H9 (cell line): Measurements from ENCODE around the gene SASH3. TPM values are rescaled to one million over a fixed set of nuclear protein-coding genes. Genes with fewer than 3 reads are reported as not detected.

Source experiments
- DNase-seq: peaks from one replicate; pipeline ENCODE4 v3.0.0-alpha.2; 2017
- H2AFZ ChIP-seq: one replicate; pipeline ENCODE4 v1.6.1; 2013; ENCODE audit warnings: mild to moderate bottlenecking, low read length, control low read depth, moderate library complexity
- H2AK5ac ChIP-seq: 2 replicates; pipeline ENCODE4 v1.6.1; 2013; ENCODE audit warnings: low read length, control low read depth, mixed read lengths; ENCODE audit not compliant: insufficient read length
- H2BK120ac ChIP-seq: one replicate; pipeline ENCODE4 v1.6.1; 2013; ENCODE audit warnings: low read depth, mild to moderate bottlenecking, low read length, control low read depth, inconsistent platforms; ENCODE audit not compliant: poor library complexity, severe bottlenecking
- H2BK12ac ChIP-seq: 2 replicates; pipeline ENCODE4 v1.6.1; 2013; ENCODE audit warnings: low read length, control low read depth, mixed read lengths, low read depth; ENCODE audit not compliant: insufficient read length
- H2BK15ac ChIP-seq: 2 replicates; pipeline ENCODE4 v1.6.1; 2013; ENCODE audit warnings: low read depth, low read length, control low read depth
- H2BK20ac ChIP-seq: one replicate; pipeline ENCODE4 v1.6.1; 2013; ENCODE audit warnings: low read depth, mild to moderate bottlenecking, low read length, control low read depth, inconsistent platforms; ENCODE audit not compliant: poor library complexity, severe bottlenecking
- H2BK5ac ChIP-seq: 2 replicates; pipeline ENCODE4 v1.6.1; 2013; ENCODE audit warnings: low read length, control low read depth, mixed read lengths; ENCODE audit not compliant: insufficient read length
- H3K14ac ChIP-seq: 2 replicates; pipeline ENCODE4 v1.6.1; 2013; ENCODE audit warnings: low read length, control low read depth; ENCODE audit not compliant: insufficient read depth
- H3K18ac ChIP-seq: 2 replicates; pipeline ENCODE4 v1.6.1; 2013; ENCODE audit warnings: low read depth, mild to moderate bottlenecking, mixed read lengths, low read length, control low read depth; ENCODE audit not compliant: insufficient read length
- H3K23ac ChIP-seq: 2 replicates; pipeline ENCODE4 v1.6.1; 2013; ENCODE audit warnings: low read length, control low read depth, mixed read lengths, low read depth; ENCODE audit not compliant: insufficient read length
- H3K23me2 ChIP-seq: 2 replicates; pipeline ENCODE4 v1.6.1; 2013; ENCODE audit warnings: low read depth, mild to moderate bottlenecking, mixed read lengths, low read length, control low read depth; ENCODE audit not compliant: insufficient read length, poor library complexity, severe bottlenecking
- H3K27ac ChIP-seq: 2 replicates; pipeline ENCODE4 v1.5.1; 2013; ENCODE audit warnings: low read length, control low read depth, mixed read lengths, low read depth; ENCODE audit not compliant: insufficient read length
- H3K27me3 ChIP-seq: 2 replicates; pipeline ENCODE4 v1.6.1; 2013; ENCODE audit warnings: low read length, control low read depth, inconsistent platforms; ENCODE audit not compliant: insufficient read depth
- H3K4ac ChIP-seq: 2 replicates; pipeline ENCODE4 v1.6.1; 2013; ENCODE audit warnings: low read depth, mild to moderate bottlenecking, control low read depth, inconsistent platforms, low read length, moderate library complexity
- H3K4me1 ChIP-seq: 2 replicates; pipeline ENCODE4 v1.6.1; 2013; ENCODE audit warnings: low read length, control low read depth, inconsistent platforms; ENCODE audit not compliant: insufficient read depth
- H3K4me2 ChIP-seq: 2 replicates; pipeline ENCODE4 v1.6.1; 2013; ENCODE audit warnings: low read length, control low read depth, mixed read lengths; ENCODE audit not compliant: insufficient read length, insufficient read depth
- H3K56ac ChIP-seq: 2 replicates; pipeline ENCODE4 v1.6.1; 2013; ENCODE audit warnings: low read depth, mild to moderate bottlenecking, mixed read lengths, low read length, control low read depth; ENCODE audit not compliant: insufficient read length
- H3K79me1 ChIP-seq: 2 replicates; pipeline ENCODE4 v1.6.1; 2013; ENCODE audit warnings: low read depth, mild to moderate bottlenecking, moderate library complexity, low read length, control low read depth, inconsistent platforms; ENCODE audit not compliant: insufficient read depth, poor library complexity, severe bottlenecking
- H3K79me2 ChIP-seq: 2 replicates; pipeline ENCODE4 v1.6.1; 2013; ENCODE audit warnings: low read length, control low read depth, inconsistent platforms; ENCODE audit not compliant: insufficient read depth
- H3K9ac ChIP-seq: 2 replicates; pipeline ENCODE4 v1.6.1; 2013; ENCODE audit warnings: low read length, control low read depth, mixed read lengths; ENCODE audit not compliant: insufficient read length; ENCODE audit errors: extremely low read depth
- H3K9me3 ChIP-seq: one replicate; pipeline ENCODE4 v1.6.1; 2013; ENCODE audit warnings: low read depth, low read length, inconsistent platforms; ENCODE audit not compliant: control insufficient read depth
- H3T11ph ChIP-seq: one replicate; pipeline ENCODE4 v1.6.1; 2013; ENCODE audit warnings: mild to moderate bottlenecking, low read length, control low read depth, inconsistent platforms
- H4K20me1 ChIP-seq: one replicate; pipeline ENCODE4 v1.6.1; 2013; ENCODE audit not compliant: control insufficient read depth, insufficient read length, insufficient read depth
- H4K5ac ChIP-seq: 2 replicates; pipeline ENCODE4 v1.6.1; 2013; ENCODE audit warnings: low read depth, mild to moderate bottlenecking, mixed read lengths, low read length, control low read depth; ENCODE audit not compliant: insufficient read length
- H4K8ac ChIP-seq: replicated peaks from 2 replicates; pipeline ENCODE4 v1.6.1; 2013; ENCODE audit warnings: low read length, control low read depth, mixed read lengths, low read depth; ENCODE audit not compliant: insufficient read length
- H4K91ac ChIP-seq: 2 replicates; pipeline ENCODE4 v1.6.1; 2013; ENCODE audit warnings: low read depth, mild to moderate bottlenecking, moderate library complexity, mixed read lengths, low read length, control low read depth; ENCODE audit not compliant: insufficient read length
- H3K27ac Mint-ChIP-seq, 3 experiments: 2 replicates in 2 of 3; 3 replicates in 1 of 3; pipeline ENCODE4 v1.8.0; 2020 to 2021; ENCODE audit warnings: mixed read lengths in 3 of 3, mild to moderate bottlenecking in 1 of 3, moderate library complexity in 1 of 3
- H3K27me3 Mint-ChIP-seq: 2 replicates; pipeline ENCODE4 v1.8.0; 2021; ENCODE audit warnings: low read depth, mild to moderate bottlenecking, moderate library complexity, mixed read lengths
- H3K36me3 Mint-ChIP-seq, 3 experiments: 2 replicates in 2 of 3; 3 replicates in 1 of 3; pipeline ENCODE4 v1.8.0; 2020 to 2021; ENCODE audit warnings: low read depth in 3 of 3, mixed read lengths in 3 of 3; ENCODE audit not compliant: insufficient read depth in 1 of 3
- H3K4me1 Mint-ChIP-seq, 2 experiments: 2 replicates each; pipeline ENCODE4 v1.8.0; 2020; ENCODE audit warnings: mixed read lengths in 2 of 2
- H3K4me3 Mint-ChIP-seq, 2 experiments: 2 replicates in 1 of 2; 3 replicates in 1 of 2; pipeline ENCODE4 v1.8.0; 2020 to 2021; ENCODE audit warnings: mild to moderate bottlenecking in 2 of 2, mixed read lengths in 2 of 2, moderate library complexity in 1 of 2
- H3K9me3 Mint-ChIP-seq, 2 experiments: 2 replicates in 1 of 2; 3 replicates in 1 of 2; pipeline ENCODE4 v1.8.0; 2020; ENCODE audit warnings: mild to moderate bottlenecking in 2 of 2, mixed read lengths in 2 of 2, moderate library complexity in 1 of 2
- CTCF ChIP-seq: fragments of 200-600 bp; sonication (generic); conservative IDR thresholded peaks from 3 replicates; pipeline ENCODE4 v1.8.0; 2021; ENCODE audit warnings: antibody characterized with exemption, mild to moderate bottlenecking
- WGBS: extraction: QIAGEN DNeasy Blood & Tissue Kit; methylation state at CpG from one replicate; pipeline ENCODE4 v1.1.7; 2013; ENCODE audit warnings: missing lambda C conversion rate, low lambda C conversion rate, mixed read lengths; ENCODE audit not compliant: insufficient read length; ENCODE audit errors: extremely low coverage; 5-methylcytosine and 5-hydroxymethylcytosine counted together
- total RNA-seq: library from RNA; stranded (reverse); gene quantifications from 2 replicates; pipeline ENCODE4 v1.2.1, GENCODE V29; 2021

The SASH3 gene
- total RNA-seq, 1 experiment from 2014 or later = not detected

DNA sequence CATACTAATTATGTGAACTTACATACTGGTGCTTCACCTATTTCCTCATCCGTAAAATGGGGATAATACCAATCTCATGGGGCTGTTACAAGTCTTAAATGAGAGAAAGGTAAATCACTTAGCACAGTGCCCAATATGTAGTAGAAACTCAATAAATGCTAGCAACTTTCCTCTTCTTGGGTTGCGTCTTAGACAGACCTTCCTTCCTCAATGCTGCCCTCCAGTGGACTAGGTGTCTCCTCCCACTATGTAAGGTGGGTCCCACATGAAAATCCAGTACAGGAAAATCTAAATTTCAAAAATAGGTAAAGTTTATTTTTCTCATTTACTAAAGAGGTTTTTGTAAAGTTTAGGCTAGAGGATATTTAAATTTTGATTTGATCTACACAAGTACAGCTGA lies 43.4 kb downstream of the SASH3 start:
- no peak overlapping the region for H2BK120ac ChIP-seq
- no peaks in the 10 kb centered on the region for H3K27me3 ChIP-seq
- H4K5ac ChIP-seq = no peak overlapping the region
- H3K14ac ChIP-seq = no peak overlapping the region
- no peak overlapping the region for H2BK15ac ChIP-seq
- H4K20me1 ChIP-seq = no peaks in the 10 kb centered on the region
- DNase-seq = no peak
- no peak overlapping the region for H2BK12ac ChIP-seq
- peak; percentile 70 for TF ChIP-seq CTCF
- H3K23ac ChIP-seq = no peak overlapping the region
- no peak overlapping the region for H4K8ac ChIP-seq
- no peak overlapping the region for H2BK5ac ChIP-seq
- H3K23me2 ChIP-seq = no peaks in the 10 kb centered on the region
- no peak overlapping the region for H2BK20ac ChIP-seq
- H3K4ac ChIP-seq = no peak overlapping the region
- no peaks in the 10 kb centered on the region; the same call in 1 of the 2 replicates for H3K4me1 ChIP-seq
- no peak overlapping the region for H2AFZ ChIP-seq
- Mint-ChIP-seq H3K36me3 (peaks cover 26 to 36% (median 32%) of the 10 kb centered on the region in 3 experiments), H3K4me1 (peaks cover 3% of the 10 kb centered on the region in 2 experiments; a peak in 2 of 4 replicates), H3K27ac (no peak overlapping the region), H3K9me3 (peaks cover 0 to 55% of the 10 kb centered on the region in 2 experiments; a peak in 2 of 5 replicates), H3K4me3 (no peak overlapping the region), H3K27me3 (no peaks in the 10 kb centered on the region; the same call in 1 of the 2 replicates)
- H3K4me2 ChIP-seq = no peak overlapping the region
- no peak overlapping the region for H3K18ac ChIP-seq
- no peak overlapping the region for H3K56ac ChIP-seq
- H3K9ac ChIP-seq = no peak overlapping the region
- no peaks in the 10 kb centered on the region for H3K79me1 ChIP-seq
- H4K91ac ChIP-seq = no peak overlapping the region
- no peak overlapping the region for H3T11ph ChIP-seq
- H3K9me3 ChIP-seq = no peaks in the 10 kb centered on the region
- H3K27ac ChIP-seq = no peak overlapping the region
- no peak overlapping the region for H2AK5ac ChIP-seq
- WGBS = no CpG with 5 or more reads among the region's 2 CpGs
- no peaks in the 10 kb centered on the region for H3K79me2 ChIP-seq
